GM19023 (cell line): ENCODE results near the gene CLDN7.

Source experiments
- ATAC-seq: cut with Tn5 transposase; IDR thresholded peaks from one replicate; pipeline ENCODE4 v1.9.1; 2021; ENCODE audit warnings: mild to moderate bottlenecking, moderate library complexity; ENCODE audit not compliant: unreplicated experiment

Gene CLDN7

DNA sequence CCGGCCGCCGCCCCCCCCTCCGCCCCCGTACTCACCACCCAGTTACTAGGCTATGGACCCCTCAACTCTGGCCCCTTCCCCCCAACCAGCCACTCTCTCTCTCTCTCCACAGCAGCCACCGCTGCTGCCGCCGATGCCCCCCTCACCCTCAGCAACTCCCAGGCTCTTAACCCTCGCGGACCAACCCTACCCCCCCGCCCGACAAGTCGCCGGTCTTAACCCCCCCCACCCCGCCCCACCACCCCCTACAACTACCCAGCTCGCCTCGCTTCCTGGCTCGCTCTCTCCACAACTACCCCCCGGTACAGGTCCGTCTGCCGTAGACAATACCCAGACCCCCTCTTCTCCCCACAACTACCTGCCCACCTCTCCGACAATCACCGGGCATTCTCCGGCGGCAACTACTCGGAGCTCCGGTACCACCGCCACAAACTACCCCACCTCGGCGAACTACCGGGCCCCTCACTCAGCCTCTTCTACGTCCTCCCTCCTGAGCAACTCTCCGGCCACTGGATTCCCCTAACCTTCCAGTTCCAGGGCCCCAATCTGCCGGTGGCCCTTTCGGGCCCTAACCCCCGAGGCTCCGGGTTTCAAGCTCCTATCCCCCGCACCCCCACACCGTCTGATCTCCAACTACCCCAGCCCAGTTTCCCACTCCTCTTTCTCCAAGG lies 23.7 kb downstream of the CLDN7 start:
- no peak for ATAC-seq

DNA sequence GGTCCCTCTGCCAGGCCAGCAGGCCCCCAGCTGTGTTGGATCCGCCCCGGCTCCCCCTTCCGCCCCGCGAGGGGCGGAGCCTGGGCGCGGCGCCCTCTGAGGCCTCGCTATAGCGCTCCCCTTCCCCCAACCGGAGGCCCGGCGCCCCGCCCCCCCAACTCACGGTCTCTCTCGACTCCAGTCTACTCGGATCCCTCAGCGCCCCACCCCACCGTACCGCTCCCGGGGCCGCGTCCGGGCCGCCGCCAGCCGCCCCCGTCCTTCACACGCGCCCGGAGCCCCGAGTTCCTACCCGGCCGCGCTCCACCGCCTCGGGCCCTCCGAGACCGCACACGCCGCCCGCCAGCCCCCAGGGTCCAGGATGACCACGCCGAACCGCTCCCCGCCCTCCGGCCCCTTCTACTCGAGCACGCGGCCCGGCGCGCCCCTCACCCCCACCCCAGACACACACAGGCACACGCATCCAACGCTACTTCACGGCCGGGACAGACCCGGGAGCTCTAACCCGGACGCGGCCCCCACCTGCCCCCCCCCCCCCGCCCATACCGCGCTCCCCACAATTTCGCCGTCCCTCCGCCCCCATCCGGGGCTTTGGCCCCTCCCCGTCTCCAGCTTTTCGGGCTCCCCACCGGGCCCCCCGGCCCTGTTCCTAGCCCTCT lies 24.4 kb downstream of the CLDN7 start:
- ATAC-seq, result no peak

DNA sequence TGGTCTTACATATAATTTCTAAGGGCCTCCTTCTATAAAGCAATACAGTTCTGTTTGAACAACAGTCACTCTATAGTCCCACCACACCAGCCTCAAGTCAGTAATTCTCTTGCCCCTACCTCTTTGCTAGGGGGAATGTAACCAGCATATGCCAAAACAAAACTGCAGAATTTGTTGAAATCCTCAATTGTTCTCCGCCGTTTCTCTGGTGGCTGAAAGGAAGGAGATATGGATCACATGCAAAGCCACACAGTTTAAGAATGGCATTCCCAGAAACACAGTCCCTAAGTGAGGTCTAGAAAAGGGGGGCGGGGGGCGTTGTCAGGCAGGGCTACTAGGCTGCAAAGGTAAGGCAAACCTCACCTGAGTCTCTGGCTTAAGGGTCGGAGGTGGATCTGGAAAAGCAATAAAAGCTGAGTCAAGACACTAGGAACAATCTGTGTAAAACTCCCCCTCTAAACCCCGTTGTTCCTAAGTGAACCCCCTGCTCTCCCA lies 25.0 kb downstream of the CLDN7 start:
- ATAC-seq, result no peak

DNA sequence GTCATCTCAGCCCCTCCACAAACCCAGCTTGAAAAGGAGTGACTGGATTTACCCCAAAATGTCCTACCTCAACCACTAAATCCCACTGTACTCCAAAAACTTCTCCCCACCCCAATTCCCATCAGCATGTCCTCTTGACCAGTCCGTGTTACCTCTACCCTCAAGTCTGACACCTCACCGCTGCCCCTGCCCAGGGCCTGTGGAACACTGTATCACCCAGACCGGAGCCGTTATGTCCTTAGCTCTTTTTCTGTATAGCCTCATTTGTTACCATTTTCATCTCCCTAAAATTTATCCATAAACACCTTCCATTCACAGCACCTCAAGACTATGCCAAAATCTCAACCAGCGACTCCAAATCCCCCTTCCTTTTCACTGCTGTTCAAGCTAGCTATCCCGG lies 25.5 kb downstream of the CLDN7 start:
- ATAC-seq, result no peak

DNA sequence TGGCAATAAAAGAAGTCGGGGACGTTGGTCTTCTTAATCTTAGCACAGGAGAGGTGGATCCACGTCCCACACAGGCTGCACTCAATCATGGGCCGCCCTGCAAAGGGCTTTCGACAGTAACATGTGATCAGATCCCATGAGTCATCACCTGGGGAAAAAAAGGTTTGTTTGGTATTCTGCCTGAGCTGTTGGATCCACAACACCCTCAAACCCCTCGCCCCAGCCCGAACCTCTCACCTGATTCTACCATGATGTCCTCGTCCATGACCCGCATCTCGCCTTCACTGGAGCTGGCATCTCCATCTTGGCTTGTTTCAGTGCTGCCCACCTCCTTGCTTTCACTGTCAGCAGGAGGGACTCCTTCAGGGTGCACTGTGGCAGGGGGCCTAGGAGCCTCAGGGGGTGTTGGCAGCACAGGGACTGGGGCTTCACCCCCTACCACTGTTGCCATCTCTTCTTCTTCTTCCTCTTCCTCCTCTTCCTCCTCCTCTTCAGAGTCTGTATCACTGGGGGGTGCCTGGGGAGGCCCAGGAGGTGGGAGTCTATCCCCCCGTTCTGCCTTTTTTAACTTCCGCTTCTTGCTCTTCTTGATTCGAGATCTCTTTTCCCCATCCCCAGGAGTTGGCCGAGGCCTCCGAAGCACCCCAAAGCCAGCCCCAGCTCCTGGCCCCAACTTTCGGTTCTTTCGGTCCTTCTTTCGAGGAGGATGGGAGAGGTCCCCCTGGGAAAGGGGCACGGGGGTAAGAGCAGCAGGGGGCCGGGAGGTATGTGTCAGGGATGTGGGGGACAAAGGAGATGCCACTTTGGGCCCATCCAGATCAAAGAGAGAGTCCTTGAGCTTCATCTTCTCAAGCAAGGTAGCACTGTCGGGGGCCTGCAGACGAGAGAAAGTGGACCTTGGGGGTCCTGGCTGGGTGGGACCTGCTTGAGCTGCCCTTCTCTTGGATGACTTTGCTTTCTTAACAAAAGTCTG lies 26.3 kb downstream of the CLDN7 start:
- no peak for ATAC-seq

DNA sequence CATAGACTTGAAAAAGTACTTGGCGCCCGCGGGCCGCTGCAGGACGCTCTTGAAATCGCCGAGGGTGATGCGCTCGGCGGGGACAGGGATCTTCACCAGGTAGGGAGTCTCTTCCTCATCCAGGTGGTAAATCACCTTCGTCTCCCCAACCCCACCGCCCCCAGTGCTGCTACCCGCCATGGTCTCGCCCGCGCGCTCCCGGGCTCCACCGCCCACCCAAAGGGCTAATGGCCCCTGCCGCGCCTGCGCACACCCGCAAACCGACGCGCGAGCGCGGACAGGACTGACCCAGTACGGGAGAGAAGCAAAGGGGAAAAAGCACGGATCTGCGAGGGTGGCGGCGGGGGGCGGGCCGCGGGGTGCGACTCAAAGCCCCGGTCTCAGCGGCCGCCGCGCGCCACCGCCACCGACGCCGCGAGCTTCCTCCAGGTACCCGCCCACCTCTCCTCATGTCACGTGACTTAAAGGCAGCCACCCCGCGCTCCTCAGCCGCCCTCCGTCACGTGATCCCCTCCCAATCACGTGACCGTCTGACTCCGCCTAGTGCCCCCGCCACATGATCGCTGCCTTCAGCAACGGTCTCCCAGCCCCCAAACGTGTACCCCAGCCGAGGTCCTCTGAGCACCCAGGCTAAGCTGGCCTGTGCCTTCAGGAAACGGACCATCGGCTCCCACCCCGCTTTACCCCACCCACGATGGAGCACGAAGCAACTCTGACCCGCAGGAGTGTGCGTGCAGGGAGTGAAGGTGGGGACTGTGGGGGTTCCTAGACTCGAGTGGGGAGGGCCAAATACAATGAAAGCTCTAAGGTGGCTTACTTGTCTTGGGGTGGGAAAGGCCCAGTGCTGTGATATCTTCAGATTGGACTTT lies 28.0 kb downstream of the CLDN7 start, which contains the start of gene DVL2:
Gene DVL2 (minus strand): TSS at position 435 of the 869 bp plus-strand sequence. CDS start 255 bp downstream, at position 180.
- peak; percentile 47 for ATAC-seq

DNA sequence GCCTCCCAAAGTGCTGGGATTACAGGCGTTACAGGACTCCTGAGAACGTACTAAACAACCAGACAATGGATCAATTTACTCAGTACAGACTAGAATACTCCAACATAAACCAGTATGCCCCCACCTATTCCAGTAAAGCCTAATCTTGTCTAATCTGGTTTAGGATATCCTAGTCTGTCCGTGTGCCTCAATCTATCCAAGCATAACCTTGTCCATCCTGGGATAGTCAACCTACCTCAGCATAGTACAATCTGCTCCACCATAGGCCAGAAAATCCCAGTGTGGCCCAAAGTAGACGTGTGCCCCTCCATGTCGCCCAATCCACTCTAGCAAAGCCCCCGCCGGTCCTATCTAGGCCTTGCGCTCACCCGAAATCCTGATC lies 28.6 kb downstream of the CLDN7 start:
- ATAC-seq, result no peak

DNA sequence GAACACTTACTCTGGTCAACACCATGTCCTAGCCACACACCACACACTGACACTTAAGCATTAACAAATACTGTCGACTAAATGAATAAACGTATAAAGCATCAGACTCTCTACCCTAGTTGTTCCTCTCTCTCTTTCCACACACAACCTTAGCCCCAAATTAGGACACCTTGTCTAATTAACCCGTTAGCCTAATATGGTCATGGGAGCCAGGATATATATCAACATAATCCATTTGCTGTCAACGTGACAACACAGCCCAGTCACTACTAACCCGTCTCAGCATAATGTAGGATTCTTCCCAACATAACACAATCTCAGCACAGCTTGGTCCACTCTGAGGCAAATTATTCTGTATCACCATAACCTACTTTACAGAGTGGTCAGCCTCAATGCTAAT lies 30.2 kb downstream of the CLDN7 start:
- no peak for ATAC-seq

DNA sequence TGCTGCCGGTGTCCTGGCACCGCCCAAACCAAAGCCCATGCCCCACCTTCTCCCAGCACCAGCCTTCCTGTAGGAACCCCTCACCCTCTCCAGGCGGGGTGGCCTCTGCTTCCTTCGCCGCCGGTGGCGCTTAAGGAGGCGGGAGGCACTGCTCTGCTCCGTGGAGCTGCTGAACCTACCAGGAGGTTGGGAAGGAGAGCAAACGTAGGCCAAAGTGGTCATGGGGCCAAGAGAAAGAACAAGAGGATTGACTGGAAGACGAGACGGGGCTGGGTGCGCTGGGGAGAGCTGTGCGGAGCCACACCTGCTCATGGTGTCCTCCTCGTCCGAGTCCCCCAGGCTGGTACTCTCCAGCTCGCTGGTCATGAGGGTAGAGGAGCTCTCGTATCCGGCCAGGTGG lies 32.8 kb downstream of the CLDN7 start:
- no peak for ATAC-seq

DNA sequence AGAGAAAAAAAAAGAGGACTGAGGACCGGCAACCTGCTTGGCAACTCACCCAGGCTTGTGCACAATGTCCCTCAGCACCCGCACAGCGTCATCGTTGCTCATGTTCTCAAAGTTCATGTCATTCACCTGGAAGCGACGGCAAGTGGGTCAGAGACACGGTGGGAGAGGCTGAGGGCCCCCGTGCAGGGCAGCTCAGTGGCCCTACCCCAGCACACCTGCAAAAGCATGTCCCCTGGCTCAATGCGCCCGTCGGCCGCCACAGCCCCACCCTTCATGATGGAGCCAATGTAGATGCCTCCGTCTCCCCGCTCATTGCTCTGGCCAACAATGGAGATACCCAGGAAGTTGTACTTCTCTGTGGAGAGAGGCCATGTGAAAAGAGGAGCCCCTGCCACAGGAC lies 33.4 kb downstream of the CLDN7 start:
- no peak for ATAC-seq

DNA sequence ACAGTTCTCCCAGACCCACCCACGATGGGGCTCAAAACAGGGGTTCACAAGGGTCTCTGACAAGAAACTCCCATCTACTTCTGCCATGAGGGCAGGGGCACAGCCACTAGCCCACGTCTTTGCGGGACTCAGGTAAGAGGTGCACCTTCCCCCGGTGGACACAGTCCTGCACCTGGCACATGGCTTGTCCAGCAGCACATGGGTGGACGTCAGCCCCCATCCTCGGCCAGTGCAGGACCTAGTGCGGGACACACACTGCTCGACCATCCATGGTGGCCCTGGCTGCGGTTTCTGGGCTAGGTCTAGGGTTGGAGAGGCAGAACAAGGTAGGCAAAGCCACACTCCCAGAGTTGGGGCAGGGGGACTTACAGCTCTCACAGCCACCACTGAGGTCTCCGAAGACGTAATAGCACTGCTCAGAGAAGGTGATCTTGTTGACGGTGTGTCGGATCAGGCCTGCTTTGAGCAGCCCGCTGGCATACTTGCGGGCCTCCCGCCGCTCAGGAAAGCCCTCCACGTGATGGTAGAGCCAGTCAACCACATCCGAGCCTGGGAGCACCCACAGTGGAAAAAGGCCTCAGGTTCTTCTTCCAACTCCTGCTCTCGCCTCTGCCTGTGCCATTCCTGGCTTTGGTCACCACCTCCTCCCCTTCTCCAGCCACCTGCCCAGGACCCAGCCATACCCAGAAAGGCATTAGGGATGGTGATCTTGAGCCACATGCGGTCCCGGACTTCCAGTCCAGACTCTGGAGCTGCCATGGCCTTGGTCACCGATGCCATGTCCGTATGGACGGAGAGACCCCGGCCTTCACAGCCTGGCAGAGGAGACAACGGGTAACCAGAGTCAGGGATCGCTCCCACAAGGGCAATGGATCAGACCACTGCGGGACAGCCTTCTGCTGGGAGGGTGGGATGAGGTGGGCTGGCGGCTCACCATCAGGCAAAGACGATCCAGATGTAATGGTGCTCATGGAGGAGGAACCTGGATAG lies 35.3 kb downstream of the CLDN7 start:
- ATAC-seq, result no peak

DNA sequence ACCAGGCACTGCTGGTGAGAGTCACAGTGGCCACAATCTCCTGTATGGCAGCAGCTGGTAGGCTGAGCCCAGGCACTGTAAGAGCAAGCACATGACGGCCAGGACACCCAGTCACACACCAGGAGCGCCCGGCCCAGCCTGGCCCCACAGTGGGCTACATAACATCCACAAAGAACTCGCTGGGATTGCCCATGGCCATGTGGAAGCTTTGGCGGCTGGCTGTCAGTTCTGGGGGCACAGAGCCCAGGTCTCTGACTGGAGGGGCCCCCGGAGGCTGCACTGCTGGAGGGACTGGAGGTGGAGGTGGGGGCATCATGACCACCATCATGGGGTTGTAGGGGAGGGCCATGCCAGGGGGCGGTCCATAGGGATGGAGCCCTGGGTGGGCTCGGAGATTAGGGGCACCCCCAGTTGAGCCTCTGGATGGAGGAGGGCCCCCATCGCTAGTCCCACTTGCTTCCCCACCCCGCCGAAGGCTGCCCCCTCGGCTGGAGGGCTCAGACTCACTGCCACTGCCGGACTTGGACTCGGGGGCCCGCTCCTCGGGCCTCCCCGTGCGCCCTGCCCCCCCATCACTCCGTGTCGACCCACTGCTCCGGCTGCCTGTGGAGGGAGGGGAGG lies 36.5 kb downstream of the CLDN7 start:
- ATAC-seq, result no peak

DNA sequence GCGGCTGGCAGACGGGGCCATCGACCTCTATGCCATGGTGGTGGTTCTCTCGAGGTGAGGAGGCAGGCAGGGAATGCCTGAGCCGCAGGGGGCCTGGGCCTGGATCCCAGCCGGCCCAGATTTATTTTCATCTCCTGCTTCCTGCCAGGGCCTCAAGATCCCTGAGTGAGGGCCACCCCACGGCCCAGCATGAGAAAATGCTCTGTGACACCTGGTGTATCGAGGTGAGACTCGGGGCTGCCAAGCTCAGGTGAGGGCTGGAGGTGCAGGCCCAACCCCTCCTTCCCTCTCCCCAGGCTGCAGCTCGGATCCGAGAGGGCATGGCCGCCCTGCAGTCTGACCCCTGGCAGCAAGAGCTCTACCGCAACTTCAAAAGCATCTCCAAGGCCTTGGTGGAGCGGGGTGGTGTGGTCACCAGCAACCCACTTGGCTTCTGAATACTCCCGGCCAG lies 37.6 kb downstream of the CLDN7 start:
- no peak for ATAC-seq

DNA sequence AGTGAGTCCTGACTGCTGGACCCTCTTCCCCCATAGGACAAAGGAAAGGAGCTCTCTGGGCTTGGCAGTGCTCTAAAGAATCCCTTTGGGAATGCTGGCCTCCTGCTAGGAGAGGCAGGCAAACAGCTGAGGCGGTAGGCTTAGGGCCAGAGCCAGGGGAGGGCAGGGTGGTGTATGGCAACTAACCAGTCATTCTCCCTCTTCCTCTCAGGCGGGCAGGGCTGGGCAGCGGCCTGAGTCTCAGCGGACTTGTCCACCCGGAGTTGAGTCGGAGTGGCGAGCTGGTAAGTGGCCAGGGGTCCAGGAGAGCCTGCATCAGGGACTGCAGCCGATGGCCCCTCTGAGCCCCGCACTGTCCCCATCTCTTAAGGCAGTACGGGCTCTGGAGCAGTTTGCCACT lies 38.2 kb downstream of the CLDN7 start:
- no peak for ATAC-seq

DNA sequence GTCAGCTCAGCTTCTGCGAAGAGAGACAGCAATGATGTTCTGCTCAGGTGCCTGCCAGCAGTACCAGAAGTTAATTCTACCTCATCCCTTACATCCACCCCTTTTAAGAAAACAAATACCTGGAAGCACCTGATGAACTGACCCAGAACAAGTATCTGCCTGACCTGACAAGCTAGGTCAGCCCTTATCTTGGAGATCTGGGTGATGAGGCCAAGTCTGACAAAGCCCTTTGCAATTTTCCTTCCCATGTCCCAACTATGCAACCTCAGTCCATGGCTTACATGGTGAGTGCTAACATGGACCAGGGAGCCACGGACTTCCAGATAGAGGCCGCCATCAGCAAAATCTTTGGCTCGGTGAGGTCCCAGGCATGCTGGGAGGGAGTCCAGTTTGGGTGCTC lies 38.9 kb downstream of the CLDN7 start:
- ATAC-seq, result no peak

DNA sequence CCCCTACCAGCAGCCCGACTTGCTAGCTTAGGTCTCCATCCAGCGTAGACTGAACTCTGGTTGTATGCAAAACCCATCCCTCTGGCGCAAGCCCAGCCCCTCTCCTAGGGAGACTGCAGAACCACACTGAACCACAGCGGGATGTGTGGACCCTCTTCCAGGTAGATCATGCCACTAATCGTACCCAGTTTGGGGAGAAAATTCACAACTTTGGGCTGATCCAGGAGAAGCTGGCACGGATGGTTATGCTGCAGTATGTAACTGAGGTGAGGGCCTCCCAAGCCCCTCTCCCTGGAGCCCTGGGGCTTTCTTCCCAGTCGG lies 39.3 kb downstream of the CLDN7 start:
- no peak for ATAC-seq

DNA sequence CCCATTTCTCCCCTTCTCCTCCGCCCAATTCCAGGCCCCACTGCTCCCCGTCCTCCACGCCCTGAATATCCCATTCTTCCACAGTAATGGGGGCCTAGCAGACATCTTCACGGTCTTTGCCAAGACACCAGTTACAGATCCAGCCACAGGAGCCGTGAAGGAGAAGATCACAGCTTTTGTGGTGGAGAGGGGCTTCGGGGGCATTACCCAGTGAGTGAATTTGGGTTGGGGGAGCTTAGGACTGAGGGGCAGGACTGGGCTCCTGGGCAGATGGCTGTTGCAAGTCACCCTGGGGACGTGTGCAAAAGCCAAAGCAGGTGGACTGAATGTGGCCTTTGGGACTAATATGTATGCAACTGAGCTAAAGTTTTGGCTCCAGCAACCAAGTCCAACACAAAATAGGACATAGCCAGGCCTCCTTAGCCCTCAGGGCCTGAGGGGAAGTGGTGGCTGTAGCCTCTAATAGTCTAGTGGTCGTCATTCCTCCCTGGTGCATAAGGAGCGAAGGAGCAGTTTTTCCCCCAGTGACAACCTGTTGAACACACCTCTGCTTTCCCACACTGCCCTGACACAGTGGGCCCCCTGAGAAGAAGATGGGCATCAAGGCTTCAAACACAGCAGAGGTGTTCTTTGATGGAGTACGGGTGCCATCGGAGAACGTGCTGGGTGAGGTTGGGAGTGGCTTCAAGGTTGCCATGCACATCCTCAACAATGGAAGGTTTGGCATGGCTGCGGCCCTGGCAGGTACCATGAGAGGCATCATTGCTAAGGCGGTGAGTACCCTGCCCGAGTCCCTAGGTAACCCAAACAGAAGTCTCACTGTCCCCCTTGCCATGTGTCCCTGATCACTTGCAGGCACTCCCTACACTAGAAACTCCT lies 39.9 kb downstream of the CLDN7 start:
- no peak for ATAC-seq
